Endothelial cell of coronary artery (primary cell): Measurements from ENCODE around the gene STRAP. TPM values are rescaled to one million over a fixed set of nuclear protein-coding genes. Genes with fewer than 3 reads are reported as not detected.

Experiments used
- total RNA-seq: library from RNA; depleted of rRNA; stranded (reverse); fragments of >200 nt; gene quantifications from 2 replicates; pipeline ENCODE4 v1.2.3, GENCODE V29; 2014

The STRAP gene
- total RNA-seq, result 94.8 and 103 TPM in 2 replicates

GRCh38 chr12:15882118-15882971, at the start of gene STRAP:
STRAP (plus strand) TSS chr12:15882387; CDS start chr12:15882708, 321 bp downstream.

GRCh38 chr12:15910864-15911721, 28.9 kb downstream of the STRAP start, which contains the start of gene DERA:
DERA (plus strand) TSS chr12:15911332; CDS start chr12:15911384, 52 bp downstream.

Other genes starting within 250 kb of the STRAP start
- 15.7 and 80.9 TPM in 2 replicates for gene EPS8, start 93.0 kb upstream of the STRAP start, total RNA-seq
- gene DERA, start 28.9 kb downstream of the STRAP start, total RNA-seq, result 44.0 and 54.4 TPM in 2 replicates